Mesenteric fat pad (tissue), 1 donor: Measurements from ENCODE around the gene LTA. TPM values are rescaled to one million over a fixed set of nuclear protein-coding genes. Genes with fewer than 3 reads are reported as not detected.
"Not testable (repeated sequence)": the region's sequence is repeated elsewhere in the genome, so short reads cannot be mapped to it uniquely, and the experiment has no call there.

ENCODE experiments used
- DNase-seq: peaks from one replicate; pipeline ENCODE4 v3.0.0-alpha.2; 2020; ENCODE audit warnings: low spot score
- total RNA-seq: library from RNA; stranded (reverse); fragmentation: NEBNext Ultra II Directional; extraction: Animal tissue kit (Norgen Biotek cat#: 25700); gene quantifications from one replicate; pipeline ENCODE4 v1.2.1, GENCODE V29; 2021
- donor health status: DM: yes; HTN: yes; CAD: no.

The LTA gene
- total RNA-seq, 1 donor from 2014 or later: not detected

- no peak for DNase-seq
These were observed 14.7 kb downstream of the LTA start for GRCh38 chr6:31586599-31587281.

DNA sequence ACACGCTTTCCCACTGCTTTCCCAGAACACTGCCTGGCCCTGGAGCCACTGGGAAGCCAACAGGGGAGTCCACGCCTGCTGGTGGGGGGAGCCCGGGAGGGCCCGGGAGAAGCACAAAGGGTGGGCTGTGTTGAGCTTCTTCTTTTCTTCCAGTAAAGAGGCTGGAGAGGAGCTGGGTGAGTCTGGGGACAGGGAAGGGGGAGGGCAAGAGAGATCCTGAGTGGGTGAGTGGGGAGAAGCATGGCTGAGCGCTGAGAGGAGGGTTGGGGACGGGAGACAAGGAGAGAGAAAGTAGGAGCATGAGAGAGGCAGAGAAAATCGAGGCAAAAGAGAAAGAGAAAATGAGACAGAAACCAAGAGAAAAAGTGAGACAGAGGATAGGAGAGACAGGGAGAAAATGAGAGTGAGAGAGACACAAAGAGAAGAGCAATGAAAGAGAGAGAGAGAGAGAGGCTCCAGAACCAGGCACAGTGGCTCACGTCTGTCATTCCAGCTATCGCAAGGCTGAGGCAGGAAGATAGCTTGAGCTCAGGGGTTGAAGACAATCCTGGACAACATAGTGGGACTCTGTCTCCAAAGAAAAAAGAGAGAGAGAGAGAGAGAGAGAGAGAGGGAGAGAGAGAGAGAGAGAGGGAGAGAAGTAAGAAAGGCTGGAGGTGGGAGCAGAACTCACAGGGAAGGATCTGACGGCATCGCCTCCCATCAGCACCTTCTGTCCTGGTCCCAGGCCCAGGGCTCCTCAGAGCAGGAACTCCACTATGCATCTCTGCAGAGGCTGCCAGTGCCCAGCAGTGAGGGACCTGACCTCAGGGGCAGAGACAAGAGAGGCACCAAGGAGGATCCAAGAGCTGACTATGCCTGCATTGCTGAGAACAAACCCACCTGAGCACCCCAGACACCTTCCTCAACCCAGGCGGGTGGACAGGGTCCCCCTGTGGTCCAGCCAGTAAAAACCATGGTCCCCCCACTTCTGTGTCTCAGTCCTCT lies 16.0 kb downstream of the LTA start:
- no peak for DNase-seq

GRCh38 chr6:31588871-31589650 lies 17.0 kb downstream of the LTA start:
- DNase-seq: no peak

- not testable (repeated sequence) for DNase-seq
These were observed 18.6 kb downstream of the LTA start for GRCh38 chr6:31590691-31591090.

GRCh38 chr6:31592396-31592771 lies 20.3 kb downstream of the LTA start:
- DNase-seq: no peak

DNA sequence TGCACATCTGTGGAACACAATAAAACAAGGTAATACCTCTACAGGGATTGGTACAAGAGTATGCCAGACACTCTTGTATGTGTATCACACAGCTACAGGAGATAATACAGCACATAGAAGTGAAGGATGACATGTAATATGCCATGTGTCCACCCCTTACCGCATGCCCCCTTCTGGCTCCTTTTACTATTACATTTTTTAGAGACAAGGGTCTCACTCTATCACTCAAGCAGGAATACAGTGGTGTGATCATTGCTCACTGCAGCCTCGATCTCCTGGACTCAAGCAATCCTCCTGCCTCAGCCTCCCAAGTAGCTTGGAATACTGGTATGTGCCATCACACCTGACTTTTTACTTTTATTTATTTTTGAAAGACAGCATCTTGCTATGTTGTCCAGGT lies 24.9 kb downstream of the LTA start:
- DNase-seq: no peak

GRCh38 chr6:31607317-31607716 lies 35.2 kb downstream of the LTA start:
- DNase-seq: no peak

DNA sequence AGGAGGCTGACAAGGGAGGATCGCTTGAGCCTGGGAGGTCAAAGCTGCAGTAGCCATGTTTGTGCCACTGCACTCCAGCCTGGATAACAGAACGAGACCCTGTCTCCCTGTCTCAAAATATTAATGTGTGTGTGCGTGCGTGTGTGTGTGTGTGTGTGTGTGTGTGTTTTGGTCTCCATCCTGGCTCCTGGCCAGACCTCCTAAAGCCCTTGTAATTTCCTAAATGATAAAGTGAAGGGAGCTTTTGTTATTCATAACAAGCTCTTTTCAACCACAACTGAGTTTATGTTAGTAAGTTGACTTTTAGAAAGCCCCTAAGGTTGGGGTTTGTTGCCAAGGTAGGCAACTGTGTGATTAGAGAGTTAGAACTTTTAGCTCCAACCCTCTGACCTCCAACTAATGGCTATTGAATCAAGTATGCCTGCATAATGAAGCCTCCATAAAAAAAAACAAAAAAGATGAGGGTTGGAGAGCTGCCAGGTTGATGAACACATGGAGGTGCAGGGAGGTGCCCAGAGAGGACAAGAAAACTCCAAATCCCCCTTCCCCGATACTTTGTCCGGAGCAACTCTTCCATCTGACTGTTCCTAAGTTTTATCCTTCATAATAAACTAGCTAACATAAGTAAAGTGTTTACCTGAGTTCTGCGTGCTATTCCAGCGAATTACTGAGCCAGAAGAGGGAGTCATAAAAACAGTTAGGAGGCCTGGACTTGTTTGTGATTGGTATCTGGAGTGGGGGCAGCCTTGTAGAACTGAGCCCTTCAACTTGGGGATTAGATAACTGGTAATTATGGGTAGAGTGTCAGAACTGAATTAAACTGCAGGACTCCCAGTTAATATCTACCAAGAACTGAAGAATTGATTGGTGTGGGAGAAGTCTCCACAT lies 37.7 kb downstream of the LTA start:
- DNase-seq: no peak

DNA sequence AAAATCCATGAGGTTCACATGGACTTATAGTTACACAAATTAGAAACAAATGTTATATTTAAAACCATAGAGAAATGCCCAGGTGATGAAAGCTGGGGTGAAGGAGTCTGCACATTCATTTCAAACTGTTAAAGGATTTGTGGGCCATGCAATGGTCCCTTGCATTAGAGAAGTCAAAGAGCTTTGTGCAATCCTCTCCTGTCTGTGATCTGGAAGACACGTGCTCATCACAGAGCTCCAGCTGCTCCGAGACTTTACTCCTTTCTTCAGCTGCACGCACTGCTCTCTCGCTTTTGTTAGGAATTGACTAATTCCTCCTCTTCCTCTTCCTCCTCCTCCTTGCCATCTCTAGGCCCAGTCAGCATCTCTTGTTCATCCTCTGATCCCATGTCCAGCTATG lies 38.9 kb downstream of the LTA start:
- no peak for DNase-seq

- DNase-seq: no peak
These were observed 42.1 kb downstream of the LTA start for GRCh38 chr6:31614075-31614619.

DNA sequence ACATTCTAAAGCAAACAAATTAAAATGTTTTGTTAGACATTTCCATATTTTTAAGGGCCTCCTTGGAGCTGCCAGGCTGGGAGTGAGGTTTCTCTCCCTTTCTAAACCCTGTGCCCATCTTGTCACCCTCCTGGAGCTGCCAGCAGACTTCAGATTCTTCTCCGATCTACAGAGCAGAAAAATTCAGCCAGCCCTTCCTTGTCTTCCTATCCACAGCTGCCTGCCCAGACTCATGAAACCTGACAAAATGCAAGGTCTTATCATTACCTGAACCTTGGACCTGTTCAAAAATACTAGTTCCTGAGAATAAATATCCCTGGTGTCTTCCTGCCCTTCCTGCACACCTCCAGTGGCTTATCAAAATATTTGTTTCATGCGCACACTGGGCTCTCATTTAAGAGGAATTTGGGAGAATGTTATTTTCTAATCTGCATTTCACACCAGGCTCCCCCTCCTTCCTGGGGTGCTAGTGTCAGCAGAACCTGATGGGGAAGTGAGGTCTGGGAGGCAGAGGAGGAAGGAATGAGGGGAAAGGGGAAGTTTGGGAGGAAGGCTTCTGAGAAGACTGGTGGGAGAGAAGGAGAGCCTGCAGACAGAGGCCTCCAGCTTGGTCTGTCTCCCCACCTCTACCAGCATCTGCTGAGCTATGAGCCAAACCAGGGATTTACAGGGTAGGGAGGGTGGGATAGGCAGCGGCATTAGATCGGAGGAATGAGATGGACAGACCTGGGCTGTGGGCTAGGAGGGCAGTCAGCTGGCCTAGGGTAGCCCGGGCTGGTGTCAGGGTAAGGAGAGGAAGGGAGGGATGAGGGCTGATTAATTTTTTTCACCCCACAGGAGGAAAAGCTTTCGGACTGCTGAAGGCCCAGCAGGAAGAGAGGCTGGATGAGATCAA lies 42.8 kb downstream of the LTA start, which contains the start of gene AIF1:
TSS of gene AIF1 (plus strand) at position 551 of the 895 bp plus-strand sequence. CDS start at position 647, 96 bp downstream.
- DNase-seq: no peak

DNA sequence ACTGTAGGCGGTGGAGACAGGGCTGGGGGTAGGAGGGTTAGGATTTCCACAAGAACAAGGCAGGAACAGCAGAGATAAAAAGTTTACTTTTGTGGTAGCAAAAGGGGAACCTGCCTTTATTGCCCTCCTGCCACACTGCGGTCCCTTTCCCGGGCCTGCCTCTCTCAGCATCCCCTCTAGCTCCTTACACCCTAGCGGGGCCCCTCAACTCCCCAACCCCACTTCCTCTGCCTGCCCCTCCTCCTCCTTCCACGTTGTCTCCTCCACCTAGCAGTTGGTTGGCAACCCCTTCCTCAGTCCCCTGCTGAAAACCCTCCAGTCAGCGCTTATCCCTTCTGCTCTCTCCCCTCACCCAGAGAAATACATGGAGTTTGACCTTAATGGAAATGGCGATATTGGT lies 43.7 kb downstream of the LTA start:
- no peak for DNase-seq

DNA sequence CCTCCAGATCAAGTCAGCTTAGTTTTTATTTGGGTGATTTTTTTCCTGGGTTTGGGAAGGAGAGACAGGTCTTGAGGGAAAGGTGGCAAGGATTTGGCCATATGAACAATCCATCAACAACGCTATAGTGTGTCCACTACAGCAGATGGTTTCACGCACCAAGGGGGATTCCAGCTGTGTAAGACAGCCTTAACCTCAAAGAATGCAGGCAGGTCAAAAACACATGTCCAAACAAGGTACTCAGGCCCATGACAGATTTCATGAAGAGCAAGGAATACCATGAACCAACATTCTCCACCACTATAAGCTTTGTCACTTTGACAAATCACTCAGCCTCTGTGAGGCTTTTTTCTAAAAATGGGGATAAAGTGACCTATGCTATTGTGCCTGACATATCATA lies 44.9 kb downstream of the LTA start:
- DNase-seq: no peak

GRCh38 chr6:31619805-31620585 lies 47.9 kb downstream of the LTA start:
- peak; percentile 99 for DNase-seq

- peak; percentile 97 for DNase-seq
These were observed 48.7 kb downstream of the LTA start, which contains the start of gene PRRC2A for GRCh38 chr6:31620586-31621319. Gene PRRC2A, plus strand, starts transcription at chr6:31620715. Its CDS starts 2,075 bp downstream, at chr6:31622790.

DNA sequence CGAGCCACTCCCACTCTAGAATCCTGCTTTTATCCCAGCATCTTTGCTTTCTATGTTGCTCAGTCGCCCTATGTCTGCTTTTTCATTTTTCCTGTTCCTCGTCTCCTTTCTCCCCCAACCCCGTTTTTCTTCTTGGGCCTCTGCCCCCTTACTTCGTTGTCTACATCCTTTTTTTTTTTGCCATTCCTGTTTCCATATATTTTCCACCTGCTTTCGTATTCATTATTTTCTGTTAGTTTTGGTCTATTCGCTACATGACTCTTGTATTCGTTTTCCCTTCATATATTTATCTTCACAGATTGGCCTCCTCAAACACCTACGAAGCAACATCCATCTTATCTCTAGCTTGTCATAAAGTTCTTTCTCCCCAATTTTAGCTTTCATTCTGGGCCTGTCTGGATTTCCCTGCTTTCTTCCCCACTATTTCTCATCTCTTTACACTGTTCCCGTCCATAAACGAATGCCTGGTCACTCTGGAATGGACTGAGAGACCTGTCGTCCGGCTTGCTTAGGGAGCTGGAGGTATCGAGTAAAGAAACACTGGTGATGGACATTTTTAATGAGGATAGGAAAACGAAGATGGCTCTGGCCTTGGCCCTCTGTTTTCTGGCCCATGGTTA lies 49.3 kb downstream of the LTA start:
- no peak for DNase-seq

DNA sequence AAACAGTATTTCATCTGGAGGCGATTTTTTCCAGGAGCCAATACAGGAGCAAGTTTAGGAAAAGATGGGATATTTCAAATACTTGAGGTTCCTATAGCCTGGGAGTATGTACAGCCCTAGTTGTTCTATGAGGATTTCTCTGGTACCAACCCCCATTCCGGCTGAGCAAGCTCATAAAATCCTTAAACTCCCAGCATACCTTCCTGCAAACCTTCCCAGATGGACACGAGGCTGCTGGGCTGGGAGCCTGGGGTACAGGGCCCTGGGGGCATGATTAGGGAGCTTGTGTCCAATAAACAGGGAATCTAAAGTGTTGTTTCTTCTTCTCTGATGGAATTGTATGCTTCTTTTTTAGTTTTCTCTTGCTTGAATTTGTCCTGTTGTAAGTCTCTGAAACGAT lies 49.9 kb downstream of the LTA start:
- DNase-seq: no peak
